ENCODE results near the gene ELOVL4.

ELOVL4 gene

DNA sequence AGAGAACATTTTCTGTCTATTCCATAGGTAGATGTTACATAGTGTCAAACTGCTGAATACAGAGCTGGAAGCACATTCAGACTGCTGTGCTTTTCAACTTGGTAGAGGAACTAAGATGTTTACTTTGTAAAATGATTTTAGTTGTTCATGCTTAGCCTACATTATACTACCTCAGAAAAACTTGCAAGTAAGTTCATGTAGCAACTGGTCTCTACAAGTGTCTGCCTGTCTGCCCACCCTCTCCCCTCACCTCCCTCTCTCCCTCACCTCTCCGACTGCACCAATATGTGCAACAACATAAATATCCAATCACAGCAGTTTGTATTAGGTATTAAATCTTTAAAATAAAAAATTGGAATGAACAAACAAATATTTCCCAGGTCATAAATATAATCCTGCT is 25.3 kb downstream of the ELOVL4 start:
- H3K27ac ChIP-seq: no peak overlapping the region
- H4K20me1 ChIP-seq: no peaks in the 10 kb centered on the region
- no peak overlapping the region for H3K4me2 ChIP-seq
- no peak for TF ChIP-seq Cebpa-rat (IDR thresholded peaks at IDR 0.05)
- H3K36me3 ChIP-seq: no peaks in the 10 kb centered on the region
- no peak overlapping the region for H3K4me3 ChIP-seq
- no peak overlapping the region for H3K9ac ChIP-seq
- no peaks in the 10 kb centered on the region for H3K9me3 ChIP-seq
- H3K4me1 ChIP-seq: no peaks in the 10 kb centered on the region
- H3K27me3 ChIP-seq: no peaks in the 10 kb centered on the region

DNA sequence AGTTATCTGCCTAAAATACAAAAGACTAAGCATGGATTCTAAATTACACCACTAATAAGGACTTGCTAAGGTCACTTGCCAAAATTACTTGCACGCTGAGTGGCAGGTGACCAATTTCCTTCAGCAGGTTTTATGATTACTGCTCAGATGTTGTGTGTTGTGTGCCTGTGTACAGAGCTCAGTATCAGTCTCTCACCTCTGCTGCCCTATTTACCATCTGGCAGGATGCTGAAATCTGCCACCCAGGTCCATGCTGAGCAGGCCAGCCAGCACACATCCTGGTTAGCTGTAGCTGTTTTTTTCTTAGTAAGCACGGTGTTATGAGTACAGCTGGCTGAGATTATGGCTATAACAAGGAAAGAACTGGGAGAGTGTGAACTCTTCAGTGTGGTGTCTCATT is 34.0 kb downstream of the ELOVL4 start:
- H3K9me3 ChIP-seq: no peaks in the 10 kb centered on the region
- no peaks in the 10 kb centered on the region for H3K27me3 ChIP-seq
- H3K4me3 ChIP-seq: no peak overlapping the region
- no peaks in the 10 kb centered on the region for H3K36me3 ChIP-seq
- no peak for TF ChIP-seq Cebpa-rat (IDR thresholded peaks at IDR 0.05)
- no peak overlapping the region for H3K9ac ChIP-seq
- H4K20me1 ChIP-seq: no peaks in the 10 kb centered on the region
- no peaks in the 10 kb centered on the region for H3K4me1 ChIP-seq
- no peak overlapping the region for H3K4me2 ChIP-seq
- H3K27ac ChIP-seq: no peak overlapping the region

DNA sequence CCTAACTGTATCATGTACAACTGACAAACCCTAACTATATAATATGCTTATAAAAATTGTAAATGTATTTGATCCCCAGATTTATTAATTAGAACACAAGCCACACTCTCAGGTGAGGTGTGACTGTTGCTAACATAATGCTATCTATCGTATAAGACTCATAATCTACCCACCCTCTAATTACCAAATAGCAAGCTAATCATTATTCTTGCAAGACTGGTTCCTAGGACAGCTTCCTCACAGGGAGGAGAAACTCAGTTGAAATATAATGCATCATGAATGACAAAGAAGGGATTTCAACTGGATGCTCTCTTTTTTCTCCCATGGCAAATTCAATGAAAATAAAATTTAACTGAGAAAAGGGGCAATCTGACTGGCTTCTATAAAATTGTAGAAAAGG is 35.4 kb downstream of the ELOVL4 start:
- H4K20me1 ChIP-seq: no peaks in the 10 kb centered on the region
- H3K9me3 ChIP-seq: no peaks in the 10 kb centered on the region
- no peaks in the 10 kb centered on the region for H3K4me1 ChIP-seq
- no peaks in the 10 kb centered on the region for H3K36me3 ChIP-seq
- no peak overlapping the region for H3K27ac ChIP-seq
- TF ChIP-seq Cebpa-rat (IDR thresholded peaks at IDR 0.05): no peak
- H3K27me3 ChIP-seq: no peaks in the 10 kb centered on the region
- no peak overlapping the region for H3K9ac ChIP-seq
- no peak overlapping the region for H3K4me3 ChIP-seq
- no peak overlapping the region for H3K4me2 ChIP-seq

DNA sequence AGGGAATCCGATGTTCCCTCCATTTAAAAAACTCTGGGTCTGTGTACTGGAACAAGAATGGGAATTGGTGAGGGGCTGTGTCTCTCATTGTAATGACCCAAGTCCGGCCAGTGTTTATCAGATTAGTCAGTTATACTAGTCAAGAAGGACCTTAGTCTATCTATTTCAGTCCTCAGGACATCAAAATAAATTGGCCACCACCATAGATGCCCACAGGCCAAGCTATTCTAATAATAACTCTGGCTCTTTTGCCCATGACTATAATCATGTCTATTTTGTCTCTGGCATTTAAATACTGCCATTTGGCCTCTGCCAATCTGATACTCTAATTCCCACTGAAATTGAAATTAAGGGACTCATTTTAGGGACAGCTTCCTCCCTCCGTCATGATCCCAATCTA is 37.8 kb downstream of the ELOVL4 start:
- no peak for TF ChIP-seq Cebpa-rat (IDR thresholded peaks at IDR 0.05)
- Histone ChIP-seq H3K27ac (no peak overlapping the region), H3K9me3 (no peaks in the 10 kb centered on the region)

DNA sequence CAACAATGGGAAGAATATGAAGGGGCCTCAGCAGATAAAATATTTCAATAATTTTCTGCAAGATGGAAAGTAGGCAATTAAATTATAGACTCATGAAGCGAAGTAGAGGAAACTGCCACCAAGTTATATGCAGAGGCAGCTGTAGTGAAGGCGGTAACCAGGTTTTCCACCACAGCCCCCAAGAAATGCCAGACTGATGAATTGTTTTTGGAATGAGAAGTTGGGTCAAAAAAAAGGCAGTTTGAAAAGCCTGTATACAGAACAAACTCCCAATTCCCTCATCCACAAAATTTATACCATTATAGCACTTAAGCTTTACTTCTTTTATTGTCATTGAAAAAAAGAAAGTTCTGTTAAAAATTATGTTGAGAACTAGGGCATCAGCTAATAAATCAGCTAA is 45.3 kb downstream of the ELOVL4 start:
- Histone ChIP-seq H4K20me1 (no peaks in the 10 kb centered on the region), H3K9ac (no peak overlapping the region), H3K4me2 (no peak overlapping the region), H3K36me3 (no peaks in the 10 kb centered on the region), H3K4me3 (no peak overlapping the region), H3K4me1 (no peaks in the 10 kb centered on the region), H3K27ac (no peak overlapping the region), H3K27me3 (no peaks in the 10 kb centered on the region), H3K9me3 (no peaks in the 10 kb centered on the region)
- no peak for TF ChIP-seq Cebpa-rat (IDR thresholded peaks at IDR 0.05)

More for the DNA sequence above, 37.8 kb downstream of the ELOVL4 start:
- H3K4me3 ChIP-seq: no peak overlapping the region
- H3K9ac ChIP-seq: no peak overlapping the region
- no peak overlapping the region for H3K4me2 ChIP-seq
- H4K20me1 ChIP-seq: no peaks in the 10 kb centered on the region
- no peaks in the 10 kb centered on the region for H3K27me3 ChIP-seq
- no peaks in the 10 kb centered on the region for H3K4me1 ChIP-seq
- no peaks in the 10 kb centered on the region for H3K36me3 ChIP-seq

DNA sequence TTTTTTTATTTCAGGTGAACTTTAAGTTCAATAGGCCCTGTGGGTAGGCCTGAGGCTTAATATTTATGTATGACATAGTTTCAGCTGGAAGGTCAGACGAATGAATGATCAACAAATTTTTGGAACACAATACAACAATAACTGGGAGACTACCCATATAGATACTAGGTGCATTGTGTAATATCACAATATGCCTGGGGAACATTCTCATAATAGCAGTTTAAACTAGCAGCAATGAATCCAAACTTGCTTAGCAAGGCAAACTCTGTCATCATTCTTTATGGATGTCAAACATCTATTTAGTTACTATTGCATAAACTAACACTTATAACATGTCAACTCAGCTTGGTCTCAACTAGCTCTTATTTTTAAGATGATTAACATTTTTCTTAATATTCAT is 49.3 kb downstream of the ELOVL4 start:
- Histone ChIP-seq H3K36me3 (no peaks in the 10 kb centered on the region), H3K27me3 (no peaks in the 10 kb centered on the region), H3K9me3 (no peaks in the 10 kb centered on the region), H3K9ac (no peak overlapping the region), H3K4me2 (no peak overlapping the region), H4K20me1 (no peaks in the 10 kb centered on the region), H3K4me1 (no peaks in the 10 kb centered on the region), H3K4me3 (no peak overlapping the region), H3K27ac (no peak overlapping the region)
- TF ChIP-seq Cebpa-rat (IDR thresholded peaks at IDR 0.05): no peak

DNA sequence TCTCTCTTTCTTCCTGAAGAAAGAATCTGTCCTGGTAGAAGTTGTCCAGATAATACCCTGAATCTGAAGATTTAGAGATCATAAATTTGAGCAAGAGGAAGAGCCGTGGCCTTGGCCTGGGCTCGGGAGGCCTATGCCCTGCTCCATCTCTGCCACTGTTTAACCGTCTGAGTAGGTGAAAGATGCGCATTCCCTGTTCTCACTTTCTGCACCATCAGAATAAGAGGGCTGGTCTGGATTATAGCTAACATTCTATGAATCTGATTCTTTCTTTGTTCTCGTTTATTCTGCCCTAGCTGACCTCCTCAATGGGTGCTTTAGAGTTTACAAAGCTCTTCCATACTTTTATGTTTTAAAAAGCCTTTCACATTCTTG is 51.3 kb downstream of the ELOVL4 start:
- no peak overlapping the region for H3K9ac ChIP-seq
- H4K20me1 ChIP-seq: no peaks in the 10 kb centered on the region
- no peak overlapping the region for H3K27ac ChIP-seq
- no peak for TF ChIP-seq Cebpa-rat (IDR thresholded peaks at IDR 0.05)
- no peak overlapping the region for H3K4me3 ChIP-seq
- H3K36me3 ChIP-seq: no peaks in the 10 kb centered on the region
- peaks cover 2% of the 10 kb centered on the region; the same call in 1 of the 2 replicates for H3K9me3 ChIP-seq
- H3K4me2 ChIP-seq: no peak overlapping the region
- no peaks in the 10 kb centered on the region for H3K4me1 ChIP-seq
- H3K27me3 ChIP-seq: no peaks in the 10 kb centered on the region

DNA sequence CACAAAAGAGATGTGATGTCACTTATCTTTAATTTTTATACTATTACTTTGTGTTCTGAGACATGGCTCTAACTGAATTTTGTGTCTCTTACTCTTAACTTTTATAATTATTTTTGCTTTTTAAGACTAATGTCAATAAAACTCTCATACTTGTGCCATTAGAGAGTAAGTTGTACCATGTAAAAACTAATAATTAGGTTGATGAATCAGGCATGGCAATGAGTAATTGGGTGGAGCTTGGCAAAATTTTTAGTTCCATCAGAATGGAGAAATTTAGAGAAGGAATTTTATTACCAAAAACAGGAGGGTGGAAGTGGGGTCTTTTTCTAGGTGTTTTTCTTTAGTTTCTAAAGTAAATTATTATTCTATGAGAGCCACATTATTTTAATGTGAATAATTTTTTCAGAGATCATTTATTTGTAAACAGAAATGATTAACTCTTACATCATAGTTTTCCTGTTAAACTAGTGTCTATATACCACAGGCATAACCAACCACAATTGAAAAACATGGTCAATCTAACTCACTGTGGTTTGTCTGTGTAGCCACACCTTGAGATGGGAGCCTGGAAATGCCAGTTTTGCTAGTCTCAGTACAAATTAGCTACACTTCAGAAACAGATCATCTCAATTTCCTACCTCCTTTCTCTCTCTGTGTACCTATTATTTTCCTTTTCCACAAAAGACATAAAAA is 51.8 kb downstream of the ELOVL4 start:
- Histone ChIP-seq H3K9ac (no peak overlapping the region), H3K9me3 (peaks cover 6% of the 10 kb centered on the region; the same call in 1 of the 2 replicates), H3K36me3 (no peaks in the 10 kb centered on the region), H3K4me1 (no peaks in the 10 kb centered on the region), H3K4me3 (no peak overlapping the region), H3K27me3 (no peaks in the 10 kb centered on the region), H4K20me1 (no peaks in the 10 kb centered on the region), H3K27ac (no peak overlapping the region), H3K4me2 (no peak overlapping the region)
- TF ChIP-seq Cebpa-rat (IDR thresholded peaks at IDR 0.05): no peak

DNA sequence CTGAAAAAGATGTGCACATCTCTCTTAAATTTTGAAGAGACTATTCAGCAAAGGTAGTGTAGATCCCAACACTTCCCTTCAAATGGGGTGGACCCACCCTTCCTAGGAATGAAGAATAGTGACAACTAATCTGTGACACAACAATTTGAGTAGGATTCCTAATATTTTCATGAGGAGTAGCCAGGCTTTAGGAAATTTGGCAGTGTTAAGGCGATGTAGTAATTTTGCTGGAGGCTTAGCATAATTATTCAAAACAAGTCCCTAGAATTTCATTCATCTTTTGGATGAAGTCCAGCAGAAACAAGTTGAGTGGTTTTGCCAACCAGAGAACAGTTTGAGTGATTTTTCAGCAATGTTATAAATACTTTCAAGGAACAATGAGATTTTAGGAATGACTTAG is 52.4 kb downstream of the ELOVL4 start:
- Histone ChIP-seq H3K27me3 (no peaks in the 10 kb centered on the region), H3K9ac (no peak overlapping the region), H3K27ac (no peak overlapping the region), H3K36me3 (no peaks in the 10 kb centered on the region), H3K4me3 (no peak overlapping the region), H3K9me3 (peaks cover 6% of the 10 kb centered on the region; the same call in 1 of the 2 replicates), H3K4me1 (no peaks in the 10 kb centered on the region), H3K4me2 (no peak overlapping the region), H4K20me1 (no peaks in the 10 kb centered on the region)
- TF ChIP-seq Cebpa-rat (IDR thresholded peaks at IDR 0.05): no peak

DNA sequence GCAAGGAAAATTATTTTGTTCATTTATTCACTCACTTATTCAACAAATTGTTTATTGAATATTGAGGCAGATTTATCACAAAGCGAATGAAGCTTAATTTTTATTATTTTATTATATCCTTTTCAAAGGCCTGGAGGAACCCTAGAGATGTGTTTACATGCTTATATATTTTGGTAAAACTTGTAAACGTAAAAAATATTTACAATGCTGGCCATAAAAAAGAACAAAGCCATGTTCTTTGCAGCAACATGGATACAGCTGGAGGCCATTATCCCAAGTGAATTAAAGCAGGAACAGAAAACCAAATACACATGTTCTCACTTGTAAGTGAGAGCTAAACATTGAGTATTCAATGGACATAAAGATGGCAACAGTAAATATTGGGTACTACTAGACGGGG is 58.8 kb downstream of the ELOVL4 start:
- no peak for TF ChIP-seq Cebpa-rat (IDR thresholded peaks at IDR 0.05)
- no peaks in the 10 kb centered on the region for H4K20me1 ChIP-seq
- no peak overlapping the region for H3K4me3 ChIP-seq
- no peaks in the 10 kb centered on the region for H3K27me3 ChIP-seq
- H3K36me3 ChIP-seq: no peaks in the 10 kb centered on the region
- H3K4me2 ChIP-seq: no peak overlapping the region
- H3K4me1 ChIP-seq: no peaks in the 10 kb centered on the region
- H3K9me3 ChIP-seq: peaks cover 6% of the 10 kb centered on the region; the same call in 1 of the 2 replicates
- no peak overlapping the region for H3K9ac ChIP-seq
- no peak overlapping the region for H3K27ac ChIP-seq

Measured in BLaER1 (cell line).